Dedifferentiated amniotic fluid mesenchymal stem cell (primary cell): ENCODE data around the gene PTTG1IP.
"Not testable (repeated sequence)": the region's sequence is repeated elsewhere in the genome, so short reads cannot be mapped to it uniquely, and the experiment has no call there.

Source experiments
- DNase-seq: peaks from one replicate; pipeline ENCODE4 v3.0.0-alpha.2; 2016; ENCODE audit errors: extremely low spot score

Gene PTTG1IP

GRCh38 chr21:44883250-44883649, 9.8 kb upstream of the PTTG1IP start:
- no peak for DNase-seq

- no peak for DNase-seq
Measured at GRCh38 chr21:44881198-44881872, 7.8 kb upstream of the PTTG1IP start.

- DNase-seq, result no peak
Measured at GRCh38 chr21:44880405-44881197, 7.1 kb upstream of the PTTG1IP start.

GRCh38 chr21:44879238-44879637, 5.7 kb upstream of the PTTG1IP start:
- DNase-seq, result not testable (repeated sequence)

GRCh38 chr21:44878053-44878982, 4.8 kb upstream of the PTTG1IP start:
- no peak for DNase-seq

GRCh38 chr21:44876849-44877575, 3.5 kb upstream of the PTTG1IP start:
- DNase-seq, result no peak

GRCh38 chr21:44875316-44875700, 1.8 kb upstream of the PTTG1IP start:
- peak; percentile 51 for DNase-seq

GRCh38 chr21:44874497-44875315, 1.2 kb upstream of the PTTG1IP start:
- DNase-seq, result no peak

- no peak for DNase-seq
Measured at GRCh38 chr21:44874240-44874496, 678 bp upstream of the PTTG1IP start.

- no peak for DNase-seq
Measured at GRCh38 chr21:44872649-44873355, 688 bp downstream of the PTTG1IP start.

GRCh38 chr21:44872323-44872648, 1.2 kb downstream of the PTTG1IP start:
- DNase-seq, result no peak

- peak; percentile 57 for DNase-seq
Measured at GRCh38 chr21:44871576-44872269, 1.8 kb downstream of the PTTG1IP start.

GRCh38 chr21:44870748-44871495, 2.6 kb downstream of the PTTG1IP start:
- DNase-seq, result no peak

GRCh38 chr21:44869781-44870747, 3.4 kb downstream of the PTTG1IP start:
- DNase-seq, result peak; percentile 91

GRCh38 chr21:44868707-44869106, 4.8 kb downstream of the PTTG1IP start:
- no peak for DNase-seq

GRCh38 chr21:44867999-44868700, 5.3 kb downstream of the PTTG1IP start:
- no peak for DNase-seq

- no peak for DNase-seq
Measured at GRCh38 chr21:44867464-44867863, 6.0 kb downstream of the PTTG1IP start.
